Measurements from ENCODE around the gene PDGFC.

GRCh38 chr4:156901871-156902270, 69.7 kb downstream of the PDGFC start:
- no peak for TF ChIP-seq POLR2A (IDR thresholded peaks at IDR 0.05)
- TF ChIP-seq CTCF (IDR thresholded peaks at IDR 0.05), result no peak
- no peak for TF ChIP-seq EP300 (IDR thresholded peaks at IDR 0.05)
